RWPE2 (cell line): ENCODE results near the gene PROM1.
A peak's percentile ranks its signal among the peaks of the same experiment; 100 is the strongest.

Source experiments
- ATAC-seq: fragments of 200-7000 bp; cut with Tn5 transposase; 3 replicates; pipeline ENCODE4 v1.9.1; 2021; ENCODE audit warnings: low read depth
- DNase-seq: peaks from one replicate; pipeline ENCODE4 v3.0.0-alpha.2; 2020; ENCODE audit warnings: low spot score
- H3K27ac ChIP-seq: fragments of 450-650 bp; 2 replicates; pipeline ENCODE4 v1.5.1; 2017; ENCODE audit warnings: mild to moderate bottlenecking; ENCODE audit not compliant: poor library complexity, severe bottlenecking
- H3K27me3 ChIP-seq: fragments of 250-450 bp; sonication (Bioruptor Pico); 2 replicates; pipeline ENCODE4 v1.5.1; 2021; ENCODE audit warnings: mild to moderate bottlenecking, moderate library complexity; ENCODE audit not compliant: insufficient read depth, poor library complexity, severe bottlenecking
- H3K36me3 ChIP-seq: fragments of 250-450 bp; sonication (Bioruptor Pico); 2 replicates; pipeline ENCODE4 v1.5.1; 2020; ENCODE audit warnings: low read depth, mild to moderate bottlenecking, moderate library complexity
- H3K4me1 ChIP-seq: fragments of 250-450 bp; sonication (Bioruptor Pico); 2 replicates; pipeline ENCODE4 v1.5.1; 2021; ENCODE audit warnings: mild to moderate bottlenecking, moderate library complexity; ENCODE audit not compliant: insufficient read depth, poor library complexity, severe bottlenecking
- H3K4me3 ChIP-seq: fragments of 250-450 bp; sonication (Bioruptor Pico); 2 replicates; pipeline ENCODE4 v1.5.1; 2021; ENCODE audit warnings: mild to moderate bottlenecking, moderate library complexity; ENCODE audit not compliant: severe bottlenecking
- H3K9me3 ChIP-seq: fragments of 250-450 bp; sonication (Bioruptor Pico); 2 replicates; pipeline ENCODE4 v1.5.1; 2021; ENCODE audit warnings: mild to moderate bottlenecking, moderate library complexity; ENCODE audit not compliant: severe bottlenecking
- TF ChIP-seq, protein P1 (sequence below): fragments of 450-650 bp; IDR thresholded peaks from one replicate; pipeline ENCODE4 v1.5.1; 2017; ENCODE audit warnings: mild to moderate bottlenecking, moderate library complexity; ENCODE audit not compliant: poor library complexity, severe bottlenecking

PROM1 gene

DNA sequence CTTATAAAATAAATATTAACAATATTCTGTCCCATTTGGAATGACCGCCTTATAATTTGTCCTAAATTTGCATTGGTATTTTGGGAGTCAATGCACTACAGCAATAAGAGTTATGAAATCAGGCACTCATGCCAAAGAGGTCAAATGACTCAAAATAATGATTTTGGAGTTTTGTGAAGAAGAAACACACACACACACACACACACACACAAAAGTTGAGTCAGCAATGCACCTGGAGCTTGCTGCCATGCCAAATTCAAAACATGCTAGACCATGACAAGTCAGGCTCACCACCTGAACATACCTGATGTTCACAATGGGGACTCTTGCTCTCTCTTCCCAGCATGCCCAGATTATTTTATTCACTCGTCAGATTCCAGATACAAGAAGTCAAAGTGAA, 56.7 kb downstream of the PROM1 start:
- no peak overlapping the region for H3K4me3 ChIP-seq
- no peak overlapping the region for H3K27ac ChIP-seq
- H3K36me3 ChIP-seq: no peaks in the 10 kb centered on the region
- peaks cover 8% of the 10 kb centered on the region for H3K4me1 ChIP-seq
- H3K27me3 ChIP-seq: no peaks in the 10 kb centered on the region
- no peak for DNase-seq
- no peak for ATAC-seq
- H3K9me3 ChIP-seq: no peaks in the 10 kb centered on the region
- TF ChIP-seq, protein P1, sequence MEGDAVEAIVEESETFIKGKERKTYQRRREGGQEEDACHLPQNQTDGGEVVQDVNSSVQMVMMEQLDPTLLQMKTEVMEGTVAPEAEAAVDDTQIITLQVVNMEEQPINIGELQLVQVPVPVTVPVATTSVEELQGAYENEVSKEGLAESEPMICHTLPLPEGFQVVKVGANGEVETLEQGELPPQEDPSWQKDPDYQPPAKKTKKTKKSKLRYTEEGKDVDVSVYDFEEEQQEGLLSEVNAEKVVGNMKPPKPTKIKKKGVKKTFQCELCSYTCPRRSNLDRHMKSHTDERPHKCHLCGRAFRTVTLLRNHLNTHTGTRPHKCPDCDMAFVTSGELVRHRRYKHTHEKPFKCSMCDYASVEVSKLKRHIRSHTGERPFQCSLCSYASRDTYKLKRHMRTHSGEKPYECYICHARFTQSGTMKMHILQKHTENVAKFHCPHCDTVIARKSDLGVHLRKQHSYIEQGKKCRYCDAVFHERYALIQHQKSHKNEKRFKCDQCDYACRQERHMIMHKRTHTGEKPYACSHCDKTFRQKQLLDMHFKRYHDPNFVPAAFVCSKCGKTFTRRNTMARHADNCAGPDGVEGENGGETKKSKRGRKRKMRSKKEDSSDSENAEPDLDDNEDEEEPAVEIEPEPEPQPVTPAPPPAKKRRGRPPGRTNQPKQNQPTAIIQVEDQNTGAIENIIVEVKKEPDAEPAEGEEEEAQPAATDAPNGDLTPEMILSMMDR: no peak

DNA sequence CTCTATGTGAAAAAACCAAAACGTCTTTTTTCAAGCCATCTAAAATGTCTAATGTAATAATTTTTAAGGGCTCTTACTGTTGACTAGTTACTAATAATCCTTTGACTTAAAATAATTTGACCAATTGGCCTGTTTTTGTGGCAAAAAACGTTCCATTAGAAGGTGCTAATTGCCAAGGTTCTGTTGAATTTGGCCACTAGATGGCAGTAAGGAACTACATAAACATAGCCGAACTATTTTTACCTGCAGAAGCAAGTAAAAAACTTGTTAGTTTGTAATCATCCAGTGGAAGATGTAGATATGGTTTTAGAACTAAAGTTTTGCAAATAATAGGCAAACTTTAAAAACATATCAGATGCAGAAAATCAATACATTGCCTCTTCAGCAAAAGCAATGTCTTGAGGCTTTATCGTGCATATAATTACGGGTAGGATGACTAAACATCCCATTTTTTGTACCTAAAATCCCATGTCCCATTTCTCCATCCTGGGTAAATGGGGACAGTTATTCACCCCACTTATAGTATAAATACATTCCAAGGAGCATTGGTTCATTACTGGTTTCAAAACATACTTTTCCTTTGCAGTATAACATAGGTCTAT, 57.6 kb downstream of the PROM1 start:
- no peaks in the 10 kb centered on the region for H3K27me3 ChIP-seq
- no peak overlapping the region for H3K4me3 ChIP-seq
- DNase-seq: no peak
- ATAC-seq: no peak
- no peak overlapping the region for H3K27ac ChIP-seq
- no peaks in the 10 kb centered on the region for H3K36me3 ChIP-seq
- TF ChIP-seq, protein P1: peak; percentile 91
- no peaks in the 10 kb centered on the region for H3K9me3 ChIP-seq
- H3K4me1 ChIP-seq: peaks cover 8% of the 10 kb centered on the region

DNA sequence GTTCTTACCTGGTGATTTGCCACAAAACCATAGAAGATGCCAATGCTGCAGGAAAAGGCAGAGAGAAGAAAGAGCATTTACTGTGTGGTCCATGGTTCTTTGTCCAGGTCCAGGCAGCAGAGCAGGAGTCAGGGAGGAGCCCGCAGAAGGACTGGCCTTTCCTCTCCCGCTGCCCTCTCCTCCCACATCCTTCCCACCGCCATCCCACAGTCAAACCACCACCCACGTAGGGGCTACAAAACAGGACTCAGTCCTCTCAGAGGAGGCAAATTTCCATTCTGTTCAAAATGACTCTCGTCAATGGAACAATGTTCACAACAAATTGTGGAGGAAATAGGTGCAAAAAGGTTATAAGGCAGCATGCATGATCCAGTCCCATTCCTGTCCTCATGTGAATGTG, 58.6 kb downstream of the PROM1 start:
- ATAC-seq (no peak), DNase-seq (no peak)
- H3K4me3 ChIP-seq: no peak overlapping the region
- H3K27ac ChIP-seq: no peak overlapping the region
- TF ChIP-seq, protein P1: no peak
- peaks cover 8% of the 10 kb centered on the region for H3K4me1 ChIP-seq
- H3K9me3 ChIP-seq: no peaks in the 10 kb centered on the region
- no peaks in the 10 kb centered on the region for H3K27me3 ChIP-seq
- no peaks in the 10 kb centered on the region for H3K36me3 ChIP-seq

DNA sequence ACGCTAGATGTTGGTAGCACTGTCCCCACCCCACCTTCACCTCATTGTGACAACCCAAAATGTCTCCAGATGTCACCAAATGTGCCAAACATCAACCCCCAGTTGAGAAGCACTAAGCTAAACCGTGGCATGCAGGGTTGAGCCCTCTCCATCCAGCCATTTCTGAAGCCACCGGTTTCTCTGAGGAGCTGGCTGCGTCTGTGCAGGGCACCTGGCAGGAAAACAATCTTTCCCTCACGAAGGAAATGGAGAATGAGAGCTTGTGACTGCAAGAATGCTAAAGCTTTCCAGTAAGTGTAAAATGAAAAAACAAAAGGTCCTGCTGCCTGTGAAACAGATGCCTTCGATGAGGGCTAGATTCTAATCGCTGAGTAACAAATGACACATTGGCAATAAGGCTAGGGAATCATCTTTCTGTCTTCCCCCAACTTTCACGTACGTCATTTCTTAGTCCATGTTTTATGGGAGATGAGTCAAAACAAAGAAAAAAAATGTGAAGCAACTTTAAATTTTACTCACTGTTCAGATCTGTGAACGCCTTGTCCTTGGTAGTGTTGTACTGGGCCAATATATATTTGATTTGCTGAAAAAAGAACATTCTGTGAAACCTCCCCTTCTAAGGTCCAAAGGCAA, 59.9 kb downstream of the PROM1 start:
- DNase-seq (no peak), ATAC-seq (peak; percentile 91)
- Histone ChIP-seq H3K27ac (peak overlapping the region; percentile 54), H3K4me3 (no peak overlapping the region), H3K36me3 (no peaks in the 10 kb centered on the region), H3K9me3 (no peaks in the 10 kb centered on the region), H3K4me1 (peaks cover 8% of the 10 kb centered on the region), H3K27me3 (no peaks in the 10 kb centered on the region)
- TF ChIP-seq, protein P1: no peak
